GM23338 (cell line): ENCODE data around the gene SSNA1. TPM values are rescaled to one million over a fixed set of nuclear protein-coding genes. Genes with fewer than 3 reads are reported as not detected.
A peak's percentile ranks its signal among the peaks of the same experiment; 100 is the strongest.

Experiments
- ATAC-seq: fragments of 200-7000 bp; cut with Tn5 transposase; 3 replicates; pipeline ENCODE4 v1.9.1; 2020
- DNase-seq: peaks from one replicate; pipeline ENCODE4 v3.0.0-alpha.2; 2015; ENCODE audit warnings: low spot score
- H2AFZ ChIP-seq: fragments of 200-600 bp; sonication (generic); 2 replicates; pipeline ENCODE4 v1.8.0; 2016; ENCODE audit warnings: antibody characterized with exemption, mild to moderate bottlenecking, moderate library complexity
- H3F3A ChIP-seq: fragments of 200-600 bp; sonication (generic); replicated peaks from 2 replicates; pipeline ENCODE4 v1.8.0; 2017; ENCODE audit warnings: antibody characterized with exemption, mixed run types, low read depth
- H3K27ac ChIP-seq: fragments of 200-600 bp; sonication (generic); 2 replicates; pipeline ENCODE4 v1.6.1; 2016; ENCODE audit warnings: low read depth
- H3K27me3 ChIP-seq: fragments of 200-600 bp; sonication (generic); 2 replicates; pipeline ENCODE4 v1.8.0; 2016; ENCODE audit warnings: mild to moderate bottlenecking, mixed run types, moderate library complexity; ENCODE audit not compliant: insufficient read depth
- H3K36me3 ChIP-seq: fragments of 200-600 bp; sonication (generic); 2 replicates; pipeline ENCODE4 v1.8.0; 2016; ENCODE audit warnings: mild to moderate bottlenecking; ENCODE audit not compliant: insufficient read depth
- H3K4me1 ChIP-seq: fragments of 200-600 bp; sonication (generic); 2 replicates; pipeline ENCODE4 v1.8.0; 2016; ENCODE audit warnings: mild to moderate bottlenecking, moderate library complexity; ENCODE audit not compliant: insufficient read depth
- H3K4me2 ChIP-seq: fragments of 200-600 bp; sonication (generic); 2 replicates; pipeline ENCODE4 v1.7.1; 2017; ENCODE audit warnings: mixed run types
- H3K4me3 ChIP-seq: fragments of 200-600 bp; sonication (generic); 2 replicates; pipeline ENCODE4 v1.6.1; 2016; ENCODE audit warnings: mixed run types
- H3K79me2 ChIP-seq: fragments of 200-600 bp; sonication (generic); replicated peaks from 2 replicates; pipeline ENCODE4 v1.8.0; 2017; ENCODE audit warnings: mild to moderate bottlenecking; ENCODE audit not compliant: insufficient read depth
- H3K9me2 ChIP-seq: fragments of 200-600 bp; sonication (generic); 2 replicates; pipeline ENCODE4 v1.8.0; 2017; ENCODE audit not compliant: insufficient read depth
- H4K20me1 ChIP-seq: fragments of 200-600 bp; sonication (generic); replicated peaks from 2 replicates; pipeline ENCODE4 v1.8.0; 2017; ENCODE audit warnings: mild to moderate bottlenecking; ENCODE audit not compliant: insufficient read depth
- H3K27ac Mint-ChIP-seq: 2 replicates; pipeline ENCODE4 v1.8.0; 2020; ENCODE audit warnings: inconsistent platforms, mild to moderate bottlenecking, moderate library complexity, mixed read lengths
- H3K27me3 Mint-ChIP-seq: 3 replicates; pipeline ENCODE4 v1.8.0; 2022; ENCODE audit warnings: low read depth, mild to moderate bottlenecking, moderate library complexity, mixed read lengths, inconsistent platforms; ENCODE audit not compliant: insufficient read depth, poor library complexity
- H3K36me3 Mint-ChIP-seq: 3 replicates; pipeline ENCODE4 v1.8.0; 2021; ENCODE audit warnings: low read depth, mild to moderate bottlenecking, inconsistent platforms, moderate library complexity, mixed read lengths
- H3K4me1 Mint-ChIP-seq: 3 replicates; pipeline ENCODE4 v1.8.0; 2020; ENCODE audit warnings: mild to moderate bottlenecking, inconsistent platforms, mixed read lengths
- H3K4me3 Mint-ChIP-seq: 3 replicates; pipeline ENCODE4 v1.8.0; 2021; ENCODE audit warnings: moderate library complexity, mild to moderate bottlenecking, inconsistent platforms, mixed read lengths
- H3K9me3 Mint-ChIP-seq: 3 replicates; pipeline ENCODE4 v1.8.0; 2020; ENCODE audit warnings: moderate library complexity, mild to moderate bottlenecking, inconsistent platforms, mixed read lengths
- CREB1 ChIP-seq: fragments of 250-450 bp; sonication (Bioruptor Pico); IDR thresholded peaks from 2 replicates; pipeline ENCODE4 v1.5.0; 2020; ENCODE audit warnings: low read depth, mild to moderate bottlenecking, moderate library complexity
- EZH2 ChIP-seq: fragments of 200-600 bp; sonication (generic); IDR thresholded peaks from one replicate; pipeline ENCODE4 v1.8.0; 2017; ENCODE audit warnings: antibody characterized with exemption, mild to moderate bottlenecking, low read depth; ENCODE audit not compliant: unreplicated experiment
- EZH2phosphoT487 ChIP-seq: fragments of 200-600 bp; sonication (generic); IDR thresholded peaks from one replicate; pipeline ENCODE4 v1.8.1; 2018; ENCODE audit warnings: antibody characterized with exemption; ENCODE audit not compliant: unreplicated experiment
- JUNB ChIP-seq: IDR thresholded peaks from one replicate; pipeline ENCODE4 v1.6.1; 2016; ENCODE audit warnings: antibody characterized with exemption; ENCODE audit not compliant: unreplicated experiment
- NANOG ChIP-seq: IDR thresholded peaks from 2 replicates; pipeline ENCODE4 v1.6.1; 2016; ENCODE audit warnings: antibody characterized with exemption, borderline replicate concordance
- POLR2AphosphoS5 ChIP-seq: IDR thresholded peaks from 2 replicates; pipeline ENCODE4 v1.6.1; 2016; ENCODE audit warnings: antibody characterized with exemption, low read depth
- STAT1 ChIP-seq: IDR thresholded peaks from one replicate; pipeline ENCODE4 v1.6.1; 2016; ENCODE audit warnings: antibody characterized with exemption; ENCODE audit not compliant: unreplicated experiment
- ZNF114 ChIP-seq: fragments of 250-450 bp; sonication (Bioruptor Pico); IDR thresholded peaks from 2 replicates; pipeline ENCODE4 v1.5.0; 2020; ENCODE audit warnings: mild to moderate bottlenecking, moderate library complexity
- ZNF331 ChIP-seq: fragments of 250-450 bp; sonication (Bioruptor Pico); IDR thresholded peaks from 2 replicates; pipeline ENCODE4 v1.5.0; 2020; ENCODE audit warnings: low read depth, mild to moderate bottlenecking, moderate library complexity
- polyA plus RNA-seq: library from polyadenylated mRNA; unstranded; fragments of >200 nt; fragmentation: Nextera tagmentation; extraction: Ambion mirVana; gene quantifications from 2 replicates; pipeline ENCODE4 v1.2.1, GENCODE V29; 2016
- total RNA-seq: library from RNA; depleted of rRNA; stranded (reverse); fragments of >200 nt; shearing (Covaris generic); gene quantifications from 2 replicates; pipeline ENCODE4 v1.2.3, GENCODE V29; 2014
- TF ChIP-seq, protein P1 (sequence below): IDR thresholded peaks from one replicate; pipeline ENCODE4 v1.6.1; 2018; ENCODE audit warnings: antibody characterized with exemption; ENCODE audit not compliant: unreplicated experiment
- TF ChIP-seq, protein P2 (sequence below): fragments of 250-450 bp; sonication (Bioruptor Pico); IDR thresholded peaks from 2 replicates; pipeline ENCODE4 v1.5.0; 2020; ENCODE audit warnings: mild to moderate bottlenecking, moderate library complexity
- TF ChIP-seq, protein P3 (sequence below): IDR thresholded peaks from 2 replicates; pipeline ENCODE4 v1.6.1; 2016; ENCODE audit warnings: antibody characterized with exemption
- TF ChIP-seq, protein P4 (sequence below), 2 experiments: fragments of 200-600 bp in 1 of 2; sonication (generic) in 1 of 2; conservative IDR thresholded peaks; 2 replicates each; pipeline versions ENCODE4 v1.5.1 to v1.6.1; 2016 to 2017; ENCODE audit warnings: antibody characterized with exemption in 2 of 2, low read depth in 2 of 2, mild to moderate bottlenecking in 2 of 2, moderate library complexity in 1 of 2

Gene SSNA1
- total and polyA plus RNA-seq, 2 experiments from 2014 or later: 132 to 154 TPM

DNA sequence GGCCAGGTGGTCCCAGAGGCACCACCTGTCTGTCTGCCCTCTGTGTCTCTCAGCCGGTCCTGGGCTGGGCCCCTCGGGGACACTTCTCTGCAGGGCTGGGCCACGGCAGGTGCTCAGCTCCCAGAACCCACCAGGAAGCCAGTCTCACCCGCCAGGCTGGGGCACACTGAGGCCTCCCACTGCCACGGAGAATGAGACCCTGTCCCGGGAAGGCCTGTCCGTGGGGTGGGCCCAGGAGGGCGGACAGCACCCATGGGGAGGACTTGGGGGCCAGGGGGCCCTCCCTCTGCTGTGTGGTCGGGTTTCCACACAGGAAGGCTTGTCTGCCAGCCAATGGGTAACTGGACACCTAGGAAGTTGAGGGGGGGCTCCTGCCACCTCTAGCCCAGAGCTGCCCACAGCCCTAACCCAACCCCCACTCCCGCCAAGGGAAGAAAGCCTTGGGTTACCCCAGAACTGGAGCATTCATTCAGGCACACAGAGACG lies 48.5 kb downstream of the SSNA1 start:
- Mint-ChIP-seq H3K4me3 (no peak overlapping the region), H3K9me3 (no peaks in the 10 kb centered on the region), H3K27me3 (peaks cover 10% of the 10 kb centered on the region), H3K36me3 (peaks cover 9% of the 10 kb centered on the region), H3K4me1 (peaks cover 18% of the 10 kb centered on the region), H3K27ac (no peak overlapping the region)
- H3K9me2 ChIP-seq: no peaks in the 10 kb centered on the region
- H3K27ac ChIP-seq: no peak overlapping the region
- no peaks in the 10 kb centered on the region for H3K36me3 ChIP-seq
- peak overlapping the region; percentile 68 for H3K4me2 ChIP-seq
- peaks cover 13% of the 10 kb centered on the region; the same call in 1 of the 2 replicates for H3K4me1 ChIP-seq
- no peaks in the 10 kb centered on the region for H3K27me3 ChIP-seq
- no peak overlapping the region for H2AFZ ChIP-seq
- no peak for TF ChIP-seq EZH2phosphoT487
- TF ChIP-seq, protein P1, sequence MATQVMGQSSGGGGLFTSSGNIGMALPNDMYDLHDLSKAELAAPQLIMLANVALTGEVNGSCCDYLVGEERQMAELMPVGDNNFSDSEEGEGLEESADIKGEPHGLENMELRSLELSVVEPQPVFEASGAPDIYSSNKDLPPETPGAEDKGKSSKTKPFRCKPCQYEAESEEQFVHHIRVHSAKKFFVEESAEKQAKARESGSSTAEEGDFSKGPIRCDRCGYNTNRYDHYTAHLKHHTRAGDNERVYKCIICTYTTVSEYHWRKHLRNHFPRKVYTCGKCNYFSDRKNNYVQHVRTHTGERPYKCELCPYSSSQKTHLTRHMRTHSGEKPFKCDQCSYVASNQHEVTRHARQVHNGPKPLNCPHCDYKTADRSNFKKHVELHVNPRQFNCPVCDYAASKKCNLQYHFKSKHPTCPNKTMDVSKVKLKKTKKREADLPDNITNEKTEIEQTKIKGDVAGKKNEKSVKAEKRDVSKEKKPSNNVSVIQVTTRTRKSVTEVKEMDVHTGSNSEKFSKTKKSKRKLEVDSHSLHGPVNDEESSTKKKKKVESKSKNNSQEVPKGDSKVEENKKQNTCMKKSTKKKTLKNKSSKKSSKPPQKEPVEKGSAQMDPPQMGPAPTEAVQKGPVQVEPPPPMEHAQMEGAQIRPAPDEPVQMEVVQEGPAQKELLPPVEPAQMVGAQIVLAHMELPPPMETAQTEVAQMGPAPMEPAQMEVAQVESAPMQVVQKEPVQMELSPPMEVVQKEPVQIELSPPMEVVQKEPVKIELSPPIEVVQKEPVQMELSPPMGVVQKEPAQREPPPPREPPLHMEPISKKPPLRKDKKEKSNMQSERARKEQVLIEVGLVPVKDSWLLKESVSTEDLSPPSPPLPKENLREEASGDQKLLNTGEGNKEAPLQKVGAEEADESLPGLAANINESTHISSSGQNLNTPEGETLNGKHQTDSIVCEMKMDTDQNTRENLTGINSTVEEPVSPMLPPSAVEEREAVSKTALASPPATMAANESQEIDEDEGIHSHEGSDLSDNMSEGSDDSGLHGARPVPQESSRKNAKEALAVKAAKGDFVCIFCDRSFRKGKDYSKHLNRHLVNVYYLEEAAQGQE: no peak
- TF ChIP-seq STAT1: no peak
- TF ChIP-seq NANOG: no peak
- no peak for TF ChIP-seq EZH2
- TF ChIP-seq ZNF331 (CRISPR knock-in tag): no peak
- TF ChIP-seq ZNF114 (CRISPR knock-in tag): no peak
- TF ChIP-seq CREB1: no peak
- TF ChIP-seq, protein P2, sequence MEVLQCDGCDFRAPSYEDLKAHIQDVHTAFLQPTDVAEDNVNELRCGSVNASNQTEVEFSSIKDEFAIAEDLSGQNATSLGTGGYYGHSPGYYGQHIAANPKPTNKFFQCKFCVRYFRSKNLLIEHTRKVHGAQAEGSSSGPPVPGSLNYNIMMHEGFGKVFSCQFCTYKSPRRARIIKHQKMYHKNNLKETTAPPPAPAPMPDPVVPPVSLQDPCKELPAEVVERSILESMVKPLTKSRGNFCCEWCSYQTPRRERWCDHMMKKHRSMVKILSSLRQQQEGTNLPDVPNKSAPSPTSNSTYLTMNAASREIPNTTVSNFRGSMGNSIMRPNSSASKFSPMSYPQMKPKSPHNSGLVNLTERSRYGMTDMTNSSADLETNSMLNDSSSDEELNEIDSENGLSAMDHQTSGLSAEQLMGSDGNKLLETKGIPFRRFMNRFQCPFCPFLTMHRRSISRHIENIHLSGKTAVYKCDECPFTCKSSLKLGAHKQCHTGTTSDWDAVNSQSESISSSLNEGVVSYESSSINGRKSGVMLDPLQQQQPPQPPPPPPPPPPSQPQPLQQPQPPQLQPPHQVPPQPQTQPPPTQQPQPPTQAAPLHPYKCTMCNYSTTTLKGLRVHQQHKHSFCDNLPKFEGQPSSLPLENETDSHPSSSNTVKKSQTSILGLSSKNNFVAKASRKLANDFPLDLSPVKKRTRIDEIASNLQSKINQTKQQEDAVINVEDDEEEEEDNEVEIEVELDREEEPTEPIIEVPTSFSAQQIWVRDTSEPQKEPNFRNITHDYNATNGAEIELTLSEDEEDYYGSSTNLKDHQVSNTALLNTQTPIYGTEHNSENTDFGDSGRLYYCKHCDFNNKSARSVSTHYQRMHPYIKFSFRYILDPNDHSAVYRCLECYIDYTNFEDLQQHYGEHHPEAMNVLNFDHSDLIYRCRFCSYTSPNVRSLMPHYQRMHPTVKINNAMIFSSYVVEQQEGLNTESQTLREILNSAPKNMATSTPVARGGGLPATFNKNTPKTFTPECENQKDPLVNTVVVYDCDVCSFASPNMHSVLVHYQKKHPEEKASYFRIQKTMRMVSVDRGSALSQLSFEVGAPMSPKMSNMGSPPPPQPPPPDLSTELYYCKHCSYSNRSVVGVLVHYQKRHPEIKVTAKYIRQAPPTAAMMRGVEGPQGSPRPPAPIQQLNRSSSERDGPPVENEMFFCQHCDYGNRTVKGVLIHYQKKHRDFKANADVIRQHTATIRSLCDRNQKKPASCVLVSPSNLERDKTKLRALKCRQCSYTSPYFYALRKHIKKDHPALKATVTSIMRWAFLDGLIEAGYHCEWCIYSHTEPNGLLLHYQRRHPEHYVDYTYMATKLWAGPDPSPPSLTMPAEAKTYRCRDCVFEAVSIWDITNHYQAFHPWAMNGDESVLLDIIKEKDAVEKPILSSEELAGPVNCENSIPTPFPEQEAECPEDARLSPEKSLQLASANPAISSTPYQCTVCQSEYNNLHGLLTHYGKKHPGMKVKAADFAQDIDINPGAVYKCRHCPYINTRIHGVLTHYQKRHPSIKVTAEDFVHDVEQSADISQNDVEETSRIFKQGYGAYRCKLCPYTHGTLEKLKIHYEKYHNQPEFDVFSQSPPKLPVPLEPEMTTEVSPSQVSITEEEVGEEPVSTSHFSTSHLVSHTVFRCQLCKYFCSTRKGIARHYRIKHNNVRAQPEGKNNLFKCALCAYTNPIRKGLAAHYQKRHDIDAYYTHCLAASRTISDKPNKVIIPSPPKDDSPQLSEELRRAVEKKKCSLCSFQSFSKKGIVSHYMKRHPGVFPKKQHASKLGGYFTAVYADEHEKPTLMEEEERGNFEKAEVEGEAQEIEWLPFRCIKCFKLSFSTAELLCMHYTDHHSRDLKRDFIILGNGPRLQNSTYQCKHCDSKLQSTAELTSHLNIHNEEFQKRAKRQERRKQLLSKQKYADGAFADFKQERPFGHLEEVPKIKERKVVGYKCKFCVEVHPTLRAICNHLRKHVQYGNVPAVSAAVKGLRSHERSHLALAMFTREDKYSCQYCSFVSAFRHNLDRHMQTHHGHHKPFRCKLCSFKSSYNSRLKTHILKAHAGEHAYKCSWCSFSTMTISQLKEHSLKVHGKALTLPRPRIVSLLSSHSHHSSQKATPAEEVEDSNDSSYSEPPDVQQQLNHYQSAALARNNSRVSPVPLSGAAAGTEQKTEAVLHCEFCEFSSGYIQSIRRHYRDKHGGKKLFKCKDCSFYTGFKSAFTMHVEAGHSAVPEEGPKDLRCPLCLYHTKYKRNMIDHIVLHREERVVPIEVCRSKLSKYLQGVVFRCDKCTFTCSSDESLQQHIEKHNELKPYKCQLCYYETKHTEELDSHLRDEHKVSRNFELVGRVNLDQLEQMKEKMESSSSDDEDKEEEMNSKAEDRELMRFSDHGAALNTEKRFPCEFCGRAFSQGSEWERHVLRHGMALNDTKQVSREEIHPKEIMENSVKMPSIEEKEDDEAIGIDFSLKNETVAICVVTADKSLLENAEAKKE (CRISPR knock-in tag): no peak
- TF ChIP-seq, protein P3, sequence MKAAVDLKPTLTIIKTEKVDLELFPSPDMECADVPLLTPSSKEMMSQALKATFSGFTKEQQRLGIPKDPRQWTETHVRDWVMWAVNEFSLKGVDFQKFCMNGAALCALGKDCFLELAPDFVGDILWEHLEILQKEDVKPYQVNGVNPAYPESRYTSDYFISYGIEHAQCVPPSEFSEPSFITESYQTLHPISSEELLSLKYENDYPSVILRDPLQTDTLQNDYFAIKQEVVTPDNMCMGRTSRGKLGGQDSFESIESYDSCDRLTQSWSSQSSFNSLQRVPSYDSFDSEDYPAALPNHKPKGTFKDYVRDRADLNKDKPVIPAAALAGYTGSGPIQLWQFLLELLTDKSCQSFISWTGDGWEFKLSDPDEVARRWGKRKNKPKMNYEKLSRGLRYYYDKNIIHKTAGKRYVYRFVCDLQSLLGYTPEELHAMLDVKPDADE: no peak
- TF ChIP-seq, protein P4, sequence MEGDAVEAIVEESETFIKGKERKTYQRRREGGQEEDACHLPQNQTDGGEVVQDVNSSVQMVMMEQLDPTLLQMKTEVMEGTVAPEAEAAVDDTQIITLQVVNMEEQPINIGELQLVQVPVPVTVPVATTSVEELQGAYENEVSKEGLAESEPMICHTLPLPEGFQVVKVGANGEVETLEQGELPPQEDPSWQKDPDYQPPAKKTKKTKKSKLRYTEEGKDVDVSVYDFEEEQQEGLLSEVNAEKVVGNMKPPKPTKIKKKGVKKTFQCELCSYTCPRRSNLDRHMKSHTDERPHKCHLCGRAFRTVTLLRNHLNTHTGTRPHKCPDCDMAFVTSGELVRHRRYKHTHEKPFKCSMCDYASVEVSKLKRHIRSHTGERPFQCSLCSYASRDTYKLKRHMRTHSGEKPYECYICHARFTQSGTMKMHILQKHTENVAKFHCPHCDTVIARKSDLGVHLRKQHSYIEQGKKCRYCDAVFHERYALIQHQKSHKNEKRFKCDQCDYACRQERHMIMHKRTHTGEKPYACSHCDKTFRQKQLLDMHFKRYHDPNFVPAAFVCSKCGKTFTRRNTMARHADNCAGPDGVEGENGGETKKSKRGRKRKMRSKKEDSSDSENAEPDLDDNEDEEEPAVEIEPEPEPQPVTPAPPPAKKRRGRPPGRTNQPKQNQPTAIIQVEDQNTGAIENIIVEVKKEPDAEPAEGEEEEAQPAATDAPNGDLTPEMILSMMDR (conservative IDR thresholded peaks at IDR 0.05; ENCODE audit: low read depth in 2 of 2): no peak
- TF ChIP-seq POLR2AphosphoS5: no peak
- TF ChIP-seq JUNB: no peak
- DNase-seq (no peak), ATAC-seq (peak; percentile 0; the same call in 2 of the 3 replicates)
- H4K20me1 ChIP-seq: peaks cover 4% of the 10 kb centered on the region
- peak overlapping the region; percentile 35; the same call in 1 of the 2 replicates for H3K4me3 ChIP-seq
- H3F3A ChIP-seq: 0 out of 2 replicates have a peak, but pooled peaks cover 4% of the 10 kb centered on the region
- H3K79me2 ChIP-seq: peaks cover 19% of the 10 kb centered on the region
